Stomach (tissue), 9 donors: ENCODE results near the gene GIMAP8. TPM values are rescaled to one million over a fixed set of nuclear protein-coding genes. Genes with fewer than 3 reads are reported as not detected.
A peak's percentile ranks its signal among the peaks of the same experiment; 100 is the strongest.

Experiments used
- DNase-seq, 2 donors: peaks; one replicate each; pipeline versions ENCODE4 v3.0.0 to v3.0.0-alpha.2; 2013 to 2019
- H3K27ac ChIP-seq, 5 donors: fragments of 200-600 bp in 4 of 5; sonication (generic) in 4 of 5; one replicate each; pipeline ENCODE4 v1.5.1; 2013 to 2019; ENCODE audit warnings: mild to moderate bottlenecking in 1 of 5, moderate library complexity in 1 of 5
- H3K27me3 ChIP-seq, 3 donors: fragments of 200-600 bp; sonication (generic); one replicate each; pipeline ENCODE4 v1.5.1; 2017 to 2019; ENCODE audit warnings: mixed run types in 1 of 3
- H3K36me3 ChIP-seq, 4 donors: fragments of 200-600 bp; sonication (generic); 1 replicate in 3 of 4; 2 replicates in 1 of 4; pipeline ENCODE4 v1.5.1; 2016 to 2019
- H3K4me1 ChIP-seq, 4 donors: fragments of 200-600 bp; sonication (generic); one replicate each; pipeline ENCODE4 v1.5.1; 2016 to 2019
- H3K4me3 ChIP-seq, 4 donors: fragments of 200-600 bp; sonication (generic) in 3 of 4; one replicate each; pipeline ENCODE4 v1.5.1; 2016 to 2019; ENCODE audit warnings: mild to moderate bottlenecking in 1 of 4
- H3K9me3 ChIP-seq, 4 donors: fragments of 200-600 bp; sonication (generic); one replicate each; pipeline ENCODE4 v1.5.1; 2016 to 2019
- EP300 ChIP-seq: sonication (generic); formaldehyde crosslinking; IDR thresholded peaks from one replicate; pipeline ENCODE4 v1.6.1; 2017; ENCODE audit warnings: antibody characterized with exemption
- POLR2A ChIP-seq, 4 donors: fragments of 450-650 bp; IDR thresholded peaks; one replicate each; pipeline ENCODE4 v1.6.1; 2016; ENCODE audit warnings: antibody characterized with exemption in 4 of 4, control low read depth in 2 of 4, mild to moderate bottlenecking in 1 of 4, moderate library complexity in 1 of 4
- POLR2AphosphoS5 ChIP-seq, 3 donors: sonication (generic); formaldehyde crosslinking; IDR thresholded peaks; one replicate each; pipeline ENCODE4 v1.6.1; 2016; ENCODE audit warnings: antibody characterized with exemption in 3 of 3
- WGBS, 5 donors: extraction: QIAGEN DNeasy Blood & Tissue Kit in 3 of 5; methylation state at CpG; one replicate each; pipeline versions ENCODE4 v1.1.5 to v1.1.7; 2013 to 2018; 5-methylcytosine and 5-hydroxymethylcytosine counted together
- intact Hi-C: fragments of 100-400 bp; cut with DNase I; formaldehyde crosslinking; loops from one replicate; pipeline ENCODE4 v1.15.1; 2023; ENCODE audit warnings: low total_unique reads
- polyA plus RNA-seq, 3 donors: library from polyadenylated mRNA; stranded (reverse); fragments of 200-250 nt; gene quantifications; one replicate each; pipeline ENCODE4 v1.2.3, GENCODE V29; 2013
- total RNA-seq, 5 donors: library from RNA; depleted of rRNA; stranded (reverse); fragments of >200 nt; gene quantifications; one replicate each; pipeline versions ENCODE4 v1.1.0 to v1.2.3, GENCODE V29; 2014 to 2016
- TF ChIP-seq, protein P1 (sequence below), 7 experiments: fragments of 450-650 bp in 4 of 7; fragments of 200-600 bp in 3 of 7; sonication (generic) in 3 of 7; IDR thresholded peaks; one replicate each; pipeline ENCODE4 v1.5.1; 2016 to 2019; ENCODE audit warnings: antibody characterized with exemption in 7 of 7, control low read depth in 2 of 7, mild to moderate bottlenecking in 1 of 7
- donor health status: healthy with polysubstance abuse.
- donor health status: Bipolar disorder and iron deficiency.
- donor health status: healthy.

Gene GIMAP8
- total and polyA plus RNA-seq, 8 donors: under 0.01 to 8.3 (median 2.9) TPM

DNA sequence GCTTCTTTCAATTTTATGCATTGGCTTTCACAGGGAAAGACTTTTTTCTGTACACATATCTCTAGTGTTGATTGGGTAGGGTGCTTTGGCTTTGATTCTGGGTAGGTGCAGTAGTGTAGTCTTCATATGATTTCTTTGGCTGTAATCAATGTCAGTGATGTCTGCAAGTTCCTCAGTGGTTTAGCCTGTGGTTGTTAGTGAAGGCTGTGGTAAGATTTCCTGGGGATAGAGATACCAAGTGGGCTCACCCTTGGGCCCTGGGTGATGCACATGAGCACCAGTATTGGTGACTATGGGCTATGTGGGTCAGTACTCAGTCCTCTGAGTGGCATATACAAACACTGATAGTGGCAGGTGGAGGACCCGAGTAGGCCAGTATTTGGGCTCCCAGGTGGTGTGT, 13.0 kb downstream of the GIMAP8 start:
- H3K36me3 ChIP-seq: no peaks in the 10 kb centered on the region
- 70 to 88% (median 75%) methylated on average over 1 of the region's 1 CpG for WGBS, 5 donors

DNA sequence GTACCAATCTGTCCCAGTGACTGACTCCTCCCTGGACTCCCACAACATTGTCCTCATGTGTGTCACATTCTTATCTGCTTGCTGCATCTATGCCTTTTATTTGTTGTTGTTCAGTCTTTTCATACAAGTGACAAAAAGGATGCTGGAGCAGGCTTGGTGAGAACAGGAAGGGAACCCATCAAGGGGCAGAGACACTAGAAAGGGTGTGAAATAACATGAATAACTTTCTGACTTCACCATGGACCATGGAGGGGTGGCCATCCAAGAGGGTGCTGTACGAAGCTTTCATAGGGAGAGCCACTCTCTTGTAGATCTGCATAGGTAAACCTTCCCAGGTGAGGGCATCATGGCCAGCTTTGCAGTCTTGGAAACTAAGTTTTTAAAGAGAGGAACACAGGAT, 14.5 kb downstream of the GIMAP8 start:
- Histone ChIP-seq H3K27me3 (no peaks in the 10 kb centered on the region), H3K27ac (no peak overlapping the region), H3K9me3 (peaks cover 3 to 39% (median 29%) of the 10 kb centered on the region in 4 donors), H3K4me3 (no peak overlapping the region), H3K36me3 (no peaks in the 10 kb centered on the region), H3K4me1 (peaks cover 0 to 6% (median 3%) of the 10 kb centered on the region in 4 donors)
- no peak for DNase-seq
- intact Hi-C loops: no loop called here
- WGBS, 5 donors: 75 to 95% (median 83%) methylated on average over 1 of the region's 1 CpG
- TF ChIP-seq POLR2A (IDR thresholded peaks at IDR 0.05) (no peak), EP300 (no peak), POLR2AphosphoS5 (IDR thresholded peaks at IDR 0.05) (no peak)
- TF ChIP-seq, protein P1, sequence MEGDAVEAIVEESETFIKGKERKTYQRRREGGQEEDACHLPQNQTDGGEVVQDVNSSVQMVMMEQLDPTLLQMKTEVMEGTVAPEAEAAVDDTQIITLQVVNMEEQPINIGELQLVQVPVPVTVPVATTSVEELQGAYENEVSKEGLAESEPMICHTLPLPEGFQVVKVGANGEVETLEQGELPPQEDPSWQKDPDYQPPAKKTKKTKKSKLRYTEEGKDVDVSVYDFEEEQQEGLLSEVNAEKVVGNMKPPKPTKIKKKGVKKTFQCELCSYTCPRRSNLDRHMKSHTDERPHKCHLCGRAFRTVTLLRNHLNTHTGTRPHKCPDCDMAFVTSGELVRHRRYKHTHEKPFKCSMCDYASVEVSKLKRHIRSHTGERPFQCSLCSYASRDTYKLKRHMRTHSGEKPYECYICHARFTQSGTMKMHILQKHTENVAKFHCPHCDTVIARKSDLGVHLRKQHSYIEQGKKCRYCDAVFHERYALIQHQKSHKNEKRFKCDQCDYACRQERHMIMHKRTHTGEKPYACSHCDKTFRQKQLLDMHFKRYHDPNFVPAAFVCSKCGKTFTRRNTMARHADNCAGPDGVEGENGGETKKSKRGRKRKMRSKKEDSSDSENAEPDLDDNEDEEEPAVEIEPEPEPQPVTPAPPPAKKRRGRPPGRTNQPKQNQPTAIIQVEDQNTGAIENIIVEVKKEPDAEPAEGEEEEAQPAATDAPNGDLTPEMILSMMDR (IDR thresholded peaks at IDR 0.05): no peak

More for the DNA sequence above, 13.0 kb downstream of the GIMAP8 start:
- H3K27ac ChIP-seq: no peak overlapping the region
- DNase-seq: no peak
- H3K4me1 ChIP-seq: peaks cover 0 to 5% (median 0%) of the 10 kb centered on the region in 4 donors
- no peaks in the 10 kb centered on the region for H3K27me3 ChIP-seq
- intact Hi-C loops: no loop called here
- TF ChIP-seq EP300: no peak
- H3K4me3 ChIP-seq: no peak overlapping the region
- peaks cover 3 to 50% (median 29%) of the 10 kb centered on the region in 4 donors for H3K9me3 ChIP-seq

DNA sequence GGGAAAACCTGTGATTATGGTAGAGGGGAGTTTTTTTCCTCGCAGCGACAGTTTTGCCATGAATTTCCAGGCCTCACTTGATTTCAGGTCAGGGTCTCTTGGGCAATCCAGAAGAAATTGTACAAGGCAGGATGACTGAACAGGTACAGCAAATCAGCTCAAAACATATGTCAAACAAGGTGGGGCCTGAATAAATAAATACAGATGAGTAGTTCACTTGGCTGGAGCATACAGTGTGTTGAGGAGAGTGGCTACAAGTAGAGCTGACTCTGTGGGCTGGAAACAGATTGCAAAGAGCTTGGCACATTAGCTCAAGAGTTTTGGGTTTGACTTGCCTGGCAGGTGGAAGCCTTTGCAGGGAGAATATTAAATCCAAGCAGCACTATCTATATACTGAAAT, 15.0 kb downstream of the GIMAP8 start:
- intact Hi-C loops: no loop called here
- peaks cover 3 to 34% (median 28%) of the 10 kb centered on the region in 4 donors for H3K9me3 ChIP-seq

DNA sequence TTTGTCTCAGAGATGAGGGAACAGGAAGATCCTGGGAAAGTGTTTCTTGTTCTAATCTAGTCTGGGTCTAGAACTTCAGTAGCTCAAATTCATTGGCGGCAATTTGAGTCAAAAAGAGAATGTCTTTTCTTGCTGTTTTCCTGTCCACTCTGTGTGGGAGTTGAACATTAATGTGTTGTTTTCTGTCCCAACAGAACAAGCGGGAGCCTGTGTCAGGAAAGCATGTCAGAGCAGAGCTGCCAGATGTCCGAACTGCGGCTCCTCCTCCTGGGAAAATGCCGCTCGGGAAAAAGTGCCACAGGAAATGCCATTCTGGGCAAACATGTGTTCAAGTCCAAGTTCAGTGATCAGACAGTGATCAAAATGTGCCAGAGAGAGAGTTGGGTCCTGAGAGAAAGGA, 16.0 kb downstream of the GIMAP8 start:
- peaks cover 3 to 24% (median 20%) of the 10 kb centered on the region in 4 donors for H3K9me3 ChIP-seq
- H3K4me1 ChIP-seq: peaks cover 0 to 6% (median 3%) of the 10 kb centered on the region in 4 donors
- 72 to 83% (median 78%) methylated on average over 6 of the region's 6 CpGs for WGBS, 5 donors
- TF ChIP-seq POLR2A (IDR thresholded peaks at IDR 0.05) (no peak), EP300 (no peak), POLR2AphosphoS5 (IDR thresholded peaks at IDR 0.05) (no peak)
- TF ChIP-seq, protein P1 (IDR thresholded peaks at IDR 0.05): no peak
- intact Hi-C loops: no loop called here
- H3K4me3 ChIP-seq: peak overlapping the region in 1 of 4 donors; percentile 35
- DNase-seq: no peak
- H3K36me3 ChIP-seq: peaks cover 0 to 6% (median 0%) of the 10 kb centered on the region in 4 donors
- H3K27ac ChIP-seq: no peak overlapping the region
- H3K27me3 ChIP-seq: no peaks in the 10 kb centered on the region

More for the DNA sequence above, 15.0 kb downstream of the GIMAP8 start:
- no peaks in the 10 kb centered on the region for H3K36me3 ChIP-seq
- 89 to 100% (median 97%) methylated on average over 2 of the region's 2 CpGs for WGBS, 5 donors
- H3K4me3 ChIP-seq: no peak overlapping the region
- H3K27me3 ChIP-seq: no peaks in the 10 kb centered on the region
- no peak overlapping the region for H3K27ac ChIP-seq
- TF ChIP-seq, protein P1 (IDR thresholded peaks at IDR 0.05): no peak
- peaks cover 0 to 6% (median 3%) of the 10 kb centered on the region in 4 donors for H3K4me1 ChIP-seq
- no peak for DNase-seq

DNA sequence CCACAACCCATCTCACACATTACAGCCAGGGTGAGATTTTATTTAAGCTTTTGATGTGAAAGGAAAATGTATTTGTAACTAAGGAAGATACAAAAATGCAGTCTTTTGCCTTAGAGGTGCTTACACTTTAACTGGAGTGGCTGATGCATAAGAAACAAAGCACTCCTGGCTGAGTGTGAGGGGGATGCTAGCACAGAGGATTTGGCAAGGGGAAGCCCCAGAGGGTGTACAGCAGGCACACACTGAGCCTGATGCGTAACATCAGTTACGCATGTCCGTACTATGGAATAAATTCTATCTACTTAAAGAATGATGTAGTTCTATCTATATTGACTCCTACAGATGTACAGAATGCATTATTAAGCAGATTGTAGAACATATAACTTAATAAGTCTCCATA, 17.8 kb downstream of the GIMAP8 start:
- no peak overlapping the region for H3K27ac ChIP-seq
- 95 to 98% (median 96%) methylated on average over 3 of the region's 3 CpGs for WGBS, 5 donors
- no peak for DNase-seq
- TF ChIP-seq POLR2AphosphoS5 (IDR thresholded peaks at IDR 0.05) (no peak), POLR2A (IDR thresholded peaks at IDR 0.05) (no peak), EP300 (no peak)
- TF ChIP-seq, protein P1 (IDR thresholded peaks at IDR 0.05): no peak
- peaks cover 0 to 6% (median 5%) of the 10 kb centered on the region in 4 donors for H3K9me3 ChIP-seq
- H3K4me1 ChIP-seq: peaks cover 0 to 6% (median 3%) of the 10 kb centered on the region in 4 donors
- intact Hi-C loops: no loop called here
- H3K36me3 ChIP-seq: peaks cover 0 to 7% (median 0%) of the 10 kb centered on the region in 4 donors
- no peaks in the 10 kb centered on the region for H3K27me3 ChIP-seq
- H3K4me3 ChIP-seq: peak overlapping the region in 2 of 4 donors; percentile 19 to 35
